HG03565 (cell line): ENCODE measurements around the gene TCN1.
"Not testable (repeated sequence)": the region's sequence is repeated elsewhere in the genome, so short reads cannot be mapped to it uniquely, and the experiment has no call there.

ENCODE experiments used
- ATAC-seq: cut with Tn5 transposase; IDR thresholded peaks from one replicate; pipeline ENCODE4 v1.9.1; 2021; ENCODE audit warnings: mild to moderate bottlenecking, moderate library complexity; ENCODE audit not compliant: unreplicated experiment

TCN1 gene, protein sequence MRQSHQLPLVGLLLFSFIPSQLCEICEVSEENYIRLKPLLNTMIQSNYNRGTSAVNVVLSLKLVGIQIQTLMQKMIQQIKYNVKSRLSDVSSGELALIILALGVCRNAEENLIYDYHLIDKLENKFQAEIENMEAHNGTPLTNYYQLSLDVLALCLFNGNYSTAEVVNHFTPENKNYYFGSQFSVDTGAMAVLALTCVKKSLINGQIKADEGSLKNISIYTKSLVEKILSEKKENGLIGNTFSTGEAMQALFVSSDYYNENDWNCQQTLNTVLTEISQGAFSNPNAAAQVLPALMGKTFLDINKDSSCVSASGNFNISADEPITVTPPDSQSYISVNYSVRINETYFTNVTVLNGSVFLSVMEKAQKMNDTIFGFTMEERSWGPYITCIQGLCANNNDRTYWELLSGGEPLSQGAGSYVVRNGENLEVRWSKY

DNA sequence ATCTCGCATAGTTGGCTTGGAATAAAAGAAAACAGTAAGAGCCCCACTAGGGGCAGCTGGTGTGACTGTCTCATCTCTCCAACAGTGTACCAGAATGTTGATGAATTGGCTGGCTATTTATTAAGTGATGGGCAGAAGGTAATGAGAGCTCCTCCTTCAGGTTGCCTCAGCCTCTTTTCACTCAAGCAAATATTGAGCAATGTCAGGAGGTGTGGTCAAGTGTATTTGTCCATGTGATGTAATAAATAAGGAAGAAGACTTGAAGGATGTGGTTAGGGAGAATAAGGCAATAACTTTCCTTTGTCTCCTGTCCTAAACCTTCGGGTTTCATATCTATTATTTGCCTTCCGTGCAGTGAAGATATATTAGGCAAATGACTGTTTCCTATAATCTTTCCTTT, at the start of gene TCN1:
TCN1 (minus strand) TSS at position 91 of the 400 bp plus-strand sequence; CDS start at position 74, 17 bp downstream.
- no peak for ATAC-seq

- not testable (repeated sequence) for ATAC-seq
These were observed 37.3 kb upstream of the TCN1 start for GRCh38 chr11:59903569-59903968.

DNA sequence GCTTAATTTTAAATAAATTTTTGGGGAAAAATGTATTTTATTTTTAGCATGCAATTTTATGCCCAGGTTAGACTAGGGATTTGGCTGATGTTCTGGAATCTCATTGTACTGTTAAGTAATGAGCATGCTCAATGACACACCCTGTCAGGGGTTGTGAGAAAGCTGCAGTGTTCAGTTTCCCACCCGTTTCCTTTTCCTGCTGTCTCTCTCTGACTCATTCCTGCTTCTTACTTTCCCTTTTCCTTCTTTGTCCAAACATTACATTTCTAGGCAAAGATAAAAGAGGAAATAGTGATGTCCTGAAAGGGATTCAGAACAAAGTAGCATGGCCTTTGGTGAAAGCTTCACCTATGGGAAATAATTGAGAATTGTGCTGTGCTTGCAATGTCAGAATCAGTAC, 35.0 kb upstream of the TCN1 start:
- no peak for ATAC-seq

- ATAC-seq, result no peak
These were observed 34.3 kb upstream of the TCN1 start for GRCh38 chr11:59900366-59901126.

GRCh38 chr11:59899532-59899931, 33.2 kb upstream of the TCN1 start:
- no peak for ATAC-seq

DNA sequence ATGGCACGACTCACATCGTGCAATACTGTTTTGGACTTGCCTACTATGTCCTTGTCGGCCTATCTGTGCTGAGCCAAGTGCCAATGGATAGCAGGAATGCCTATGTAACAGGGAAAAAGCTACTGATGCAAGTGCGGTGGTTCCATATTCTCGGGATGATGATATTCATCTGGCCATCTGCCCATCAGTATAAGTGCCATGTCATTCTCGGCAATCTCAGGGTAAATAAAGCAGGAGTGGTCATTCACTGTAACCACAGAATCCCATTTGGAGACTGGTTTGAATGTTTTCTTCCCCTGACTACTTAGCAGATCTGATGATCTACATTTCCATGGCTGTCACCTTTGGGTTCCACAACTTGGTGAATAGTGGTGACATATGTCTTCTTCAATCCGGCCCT, 32.4 kb upstream of the TCN1 start:
- ATAC-seq, result no peak

GRCh38 chr11:59898046-59898445, 31.8 kb upstream of the TCN1 start:
- ATAC-seq, result no peak

DNA sequence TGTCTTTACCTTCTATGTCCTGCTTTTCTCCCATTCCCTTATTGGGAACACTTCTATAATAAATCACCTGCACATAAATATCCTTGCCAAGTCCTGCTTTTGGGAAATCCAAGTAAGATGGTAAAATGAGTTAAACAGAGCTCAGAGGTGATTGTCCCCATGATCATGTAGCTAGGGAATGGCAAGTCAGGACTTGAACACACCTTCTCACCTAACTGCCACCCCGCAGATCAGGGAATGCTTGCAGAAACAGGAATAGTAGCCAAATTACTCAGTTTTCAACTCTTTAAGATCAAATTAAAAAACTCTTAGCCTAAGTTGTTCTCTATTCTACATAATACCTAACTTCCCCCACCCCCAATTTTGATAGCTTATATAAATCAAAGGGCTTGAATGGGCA, 28.3 kb upstream of the TCN1 start:
- no peak for ATAC-seq

DNA sequence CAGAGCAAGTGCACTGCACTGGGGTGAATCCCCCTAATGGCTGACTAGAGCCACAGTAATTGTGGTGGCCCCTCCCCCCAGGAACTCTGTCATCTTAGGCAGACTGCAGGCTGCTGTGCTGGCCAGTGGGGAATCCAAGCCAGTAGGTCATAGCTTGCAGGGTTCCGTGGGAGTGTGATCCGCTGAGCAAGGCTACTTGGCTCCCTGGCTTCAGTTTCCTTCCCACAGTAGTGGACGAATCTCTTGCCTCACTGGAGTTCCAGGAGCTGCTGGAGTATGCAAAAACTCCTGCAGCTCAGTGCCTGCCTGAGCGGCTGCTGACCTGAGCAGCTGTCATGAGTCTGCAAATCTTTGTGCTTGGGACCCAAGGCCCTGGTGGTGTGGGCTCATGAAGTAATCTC, 25.5 kb upstream of the TCN1 start:
- no peak for ATAC-seq

DNA sequence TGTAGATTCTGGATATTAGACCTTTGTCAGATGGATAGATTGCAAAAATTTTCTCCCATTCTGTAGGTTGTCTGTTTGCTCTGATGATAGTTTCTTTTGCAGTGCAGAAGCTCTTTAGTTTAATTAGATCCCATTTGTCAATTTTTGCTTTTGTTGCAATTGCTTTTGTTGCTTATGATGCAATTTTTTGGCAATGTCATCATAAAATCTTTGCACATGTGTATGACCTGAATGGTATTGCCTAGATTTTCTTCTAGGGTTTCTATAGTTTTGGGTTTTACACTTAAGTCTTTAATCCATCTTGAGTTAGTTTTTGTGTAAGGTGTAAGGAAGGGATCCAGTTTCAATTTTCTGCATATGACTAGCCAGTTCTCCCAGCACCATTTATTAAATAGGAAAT, 20.9 kb upstream of the TCN1 start:
- not testable (repeated sequence) for ATAC-seq

DNA sequence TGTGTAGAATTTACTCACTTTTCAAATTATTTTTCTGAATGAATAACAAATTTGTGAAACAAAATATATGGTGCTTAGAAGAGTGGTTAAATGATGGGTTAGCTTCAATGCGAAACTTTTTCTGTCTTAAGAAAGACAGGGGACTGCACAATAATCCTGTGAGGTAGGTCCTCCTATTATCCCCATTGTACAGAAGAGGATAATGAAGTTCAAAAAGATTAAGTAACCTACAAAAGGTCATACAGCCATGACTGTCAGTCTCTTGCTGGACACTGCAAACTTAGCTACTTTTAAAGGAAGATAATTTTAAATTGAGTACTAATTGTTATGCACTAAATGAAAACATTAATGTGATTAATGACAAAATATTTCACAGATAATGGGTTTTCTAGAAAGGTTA, 17.3 kb upstream of the TCN1 start:
- ATAC-seq, result no peak

- no peak for ATAC-seq
These were observed 13.3 kb upstream of the TCN1 start for GRCh38 chr11:59879567-59879966.

- ATAC-seq, result no peak
These were observed 12.3 kb upstream of the TCN1 start, which contains the start of gene OOSP3 for GRCh38 chr11:59878575-59878974. Gene OOSP3, plus strand, starts transcription at chr11:59878782. Its CDS starts 27 bp downstream, at chr11:59878809.

DNA sequence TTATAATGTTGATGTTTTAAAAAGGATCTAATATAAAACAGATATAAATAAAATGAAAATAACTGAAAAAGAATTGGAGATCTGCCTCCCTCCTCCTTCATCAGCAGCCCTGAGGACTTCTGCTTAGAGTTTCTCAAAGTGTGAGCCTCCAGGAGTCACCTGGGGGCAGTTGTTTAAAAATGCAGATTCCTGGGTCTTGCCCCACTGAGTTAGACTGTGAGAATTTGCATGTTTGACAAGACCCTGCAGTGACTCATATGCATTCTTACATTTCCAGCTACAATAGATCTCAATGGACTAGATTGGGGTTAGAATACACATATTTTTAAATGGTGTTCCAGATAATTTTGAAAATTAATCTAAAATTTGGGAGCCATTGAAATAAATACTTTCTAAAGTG, 11.5 kb upstream of the TCN1 start:
- no peak for ATAC-seq

DNA sequence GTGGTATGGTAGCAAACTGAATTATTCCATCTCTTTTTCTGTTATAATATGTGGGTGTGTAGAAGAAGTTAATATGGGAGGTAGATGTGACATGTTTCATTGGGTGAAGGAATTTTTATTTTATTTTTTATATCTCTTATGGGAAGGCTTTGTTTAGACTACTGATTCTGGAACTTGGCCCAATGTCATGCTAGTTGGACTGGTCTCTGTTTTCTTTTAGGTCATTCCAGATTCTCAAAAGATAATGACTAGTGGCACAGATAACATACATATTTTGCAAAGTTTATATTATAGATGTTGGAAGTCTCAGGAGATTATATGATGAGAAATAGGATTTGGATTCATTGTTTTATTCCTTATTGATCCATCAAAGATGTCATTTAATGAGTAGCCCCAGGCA, 11.0 kb upstream of the TCN1 start:
- ATAC-seq, result no peak

DNA sequence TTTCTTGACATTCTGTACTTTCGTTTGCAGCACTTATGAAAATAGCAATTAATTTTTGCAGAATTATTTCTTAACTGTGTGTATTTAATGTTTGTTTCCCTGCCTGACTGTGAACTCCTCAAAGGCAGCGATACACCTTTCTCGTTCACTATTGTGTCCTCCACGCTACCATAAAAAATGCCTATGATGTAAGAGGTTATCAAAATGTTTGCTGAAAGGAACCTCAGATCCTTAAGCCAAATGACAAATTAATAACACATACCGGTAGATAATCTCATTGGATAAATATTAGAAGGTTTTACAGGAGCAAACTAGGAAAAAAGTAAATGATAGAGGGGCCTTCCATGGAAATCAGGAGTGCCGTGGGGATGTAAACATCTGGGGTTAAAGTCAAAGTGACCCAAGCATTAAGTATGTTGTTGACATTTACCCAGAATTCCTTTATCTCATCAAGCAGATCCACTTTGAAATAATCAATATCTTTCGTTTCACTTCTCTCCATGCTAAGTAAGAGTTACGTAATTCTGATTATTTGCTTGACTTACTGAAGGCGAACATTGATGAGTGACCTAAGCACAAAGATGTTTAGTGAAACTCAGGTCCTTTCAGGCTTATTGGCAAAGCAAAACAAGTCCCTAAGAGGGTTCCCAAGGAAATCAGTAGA, 9.7 kb upstream of the TCN1 start:
- ATAC-seq, result no peak

- ATAC-seq, result no peak
These were observed 5.8 kb upstream of the TCN1 start for GRCh38 chr11:59872076-59872475.

GRCh38 chr11:59867946-59868345, 1.7 kb upstream of the TCN1 start:
- ATAC-seq, result no peak

GRCh38 chr11:59866836-59867235, 549 bp upstream of the TCN1 start:
- ATAC-seq, result no peak

DNA sequence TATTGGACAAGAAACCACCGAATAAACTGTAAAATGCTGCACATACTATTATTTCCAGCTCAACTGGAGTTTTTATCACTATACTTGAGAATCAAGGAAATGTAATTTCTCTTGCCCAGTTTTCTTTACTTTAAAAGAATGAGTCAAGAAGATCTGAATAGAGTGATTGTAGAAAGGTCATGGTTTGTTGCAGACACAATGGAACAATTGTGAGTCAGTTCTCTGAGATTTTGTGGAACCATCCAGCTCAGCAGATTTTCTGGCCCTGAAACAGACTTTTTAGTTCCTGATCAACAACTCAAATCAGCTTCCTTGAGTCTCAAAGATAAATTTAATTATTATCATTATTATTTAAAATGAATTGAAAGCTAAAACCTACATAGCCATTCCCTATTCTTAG, 1.3 kb downstream of the TCN1 start:
- ATAC-seq, result no peak

GRCh38 chr11:59862252-59862651, 4.0 kb downstream of the TCN1 start:
- ATAC-seq, result no peak

- no peak for ATAC-seq
These were observed 6.6 kb downstream of the TCN1 start for GRCh38 chr11:59859673-59860072.
